NCI-H2107 treated with DMSO at 0.1 percent for 48 hours (cell line): ENCODE results near the gene H1-8.

Experiments
- DNase-seq: peaks from one replicate; lab custom pipeline; 2025; ENCODE audit not compliant: unreplicated experiment; lab: John Stamatoyannopoulos, UW

H1-8 gene

DNA sequence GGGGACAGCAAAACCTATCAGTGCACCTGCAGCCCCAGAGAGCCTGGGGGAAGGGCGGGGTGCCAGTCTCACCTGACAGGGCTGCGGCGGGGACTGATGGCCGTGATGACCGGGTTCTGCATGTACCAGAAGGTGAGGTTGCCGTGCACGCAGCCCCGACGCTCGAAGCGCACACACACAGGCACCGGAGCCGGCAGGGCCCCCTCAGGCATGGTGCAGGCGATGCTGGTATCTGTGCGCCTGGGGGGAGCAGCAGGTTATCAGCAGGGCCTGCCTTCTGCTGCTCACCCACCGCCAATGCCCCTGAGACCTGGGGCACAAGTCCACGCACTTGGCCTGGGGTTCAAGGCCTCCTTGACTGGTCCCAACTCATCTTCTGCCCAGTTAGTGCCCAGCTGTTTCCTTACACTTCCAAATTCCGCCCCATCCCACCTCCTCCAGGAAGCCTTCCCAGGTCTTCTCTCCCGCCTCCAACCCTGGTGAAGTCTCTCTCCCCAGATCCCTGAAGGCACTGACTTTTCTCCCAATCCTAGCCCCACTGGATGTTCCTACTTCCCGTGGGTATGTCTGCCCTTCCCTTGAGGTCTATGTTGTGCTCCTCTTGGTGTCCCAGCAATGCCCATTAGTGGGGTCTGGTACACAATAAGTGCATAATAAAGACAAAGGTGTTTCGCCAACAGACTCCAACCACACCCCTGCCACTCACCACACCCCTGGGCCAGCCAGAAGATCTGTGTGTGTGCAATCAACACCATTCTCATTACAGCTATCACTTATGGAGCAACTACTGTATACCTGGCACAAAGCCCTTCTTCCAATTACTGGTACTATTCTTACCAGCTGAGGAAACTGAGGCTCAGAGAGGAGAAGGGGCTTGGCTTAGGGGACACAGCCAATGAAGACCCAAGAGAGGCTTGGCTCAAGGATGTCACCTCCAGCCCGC lies 28.9 kb downstream of the H1-8 start:
- DNase-seq = no peak

GRCh38 chr3:129572603-129573002 lies 29.6 kb downstream of the H1-8 start:
- no peak for DNase-seq

DNA sequence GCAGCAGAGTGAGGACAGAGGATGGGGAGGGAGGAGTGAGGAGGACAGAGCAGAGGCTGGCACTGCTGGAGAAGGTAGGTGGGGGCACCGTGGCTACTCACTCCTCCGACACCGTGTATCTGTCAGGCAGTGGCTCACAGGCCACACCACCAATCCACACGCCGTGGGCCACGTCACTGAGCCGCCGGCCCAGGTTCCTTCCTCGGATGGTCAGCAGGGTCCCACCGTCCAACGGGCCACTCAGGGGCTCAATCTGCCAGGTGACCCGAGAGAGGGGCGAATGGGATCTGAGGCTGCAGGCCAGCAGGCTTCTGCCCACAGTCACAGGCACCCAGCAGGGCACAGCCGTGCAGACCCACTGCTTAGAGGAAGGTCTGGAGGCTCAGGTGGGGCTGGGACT lies 30.5 kb downstream of the H1-8 start:
- DNase-seq = no peak

GRCh38 chr3:129574206-129574605 lies 31.2 kb downstream of the H1-8 start:
- DNase-seq = no peak

GRCh38 chr3:129575233-129575996 lies 32.4 kb downstream of the H1-8 start:
- no peak for DNase-seq

DNA sequence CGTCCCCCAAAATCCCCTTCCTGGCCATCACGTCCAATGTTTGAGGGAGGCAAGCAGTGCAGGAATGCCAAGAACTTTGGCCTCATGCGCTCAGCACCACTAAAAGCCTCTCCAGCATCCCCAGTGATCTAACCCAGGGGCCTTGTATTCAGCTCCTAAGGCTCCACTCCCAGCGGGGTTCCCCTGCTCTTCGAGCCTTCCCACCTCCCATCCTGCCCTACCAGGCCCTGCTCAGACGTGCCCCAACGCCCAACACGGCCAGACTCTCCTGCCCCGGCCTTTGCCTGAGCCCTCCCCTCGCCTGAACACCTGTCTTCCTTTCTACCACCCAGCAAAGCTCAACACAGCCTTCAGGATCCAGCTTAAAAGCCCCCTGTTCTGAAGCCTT lies 33.0 kb downstream of the H1-8 start:
- DNase-seq = no peak

GRCh38 chr3:129576514-129577352 lies 33.8 kb downstream of the H1-8 start:
- peak; percentile 62 for DNase-seq

DNA sequence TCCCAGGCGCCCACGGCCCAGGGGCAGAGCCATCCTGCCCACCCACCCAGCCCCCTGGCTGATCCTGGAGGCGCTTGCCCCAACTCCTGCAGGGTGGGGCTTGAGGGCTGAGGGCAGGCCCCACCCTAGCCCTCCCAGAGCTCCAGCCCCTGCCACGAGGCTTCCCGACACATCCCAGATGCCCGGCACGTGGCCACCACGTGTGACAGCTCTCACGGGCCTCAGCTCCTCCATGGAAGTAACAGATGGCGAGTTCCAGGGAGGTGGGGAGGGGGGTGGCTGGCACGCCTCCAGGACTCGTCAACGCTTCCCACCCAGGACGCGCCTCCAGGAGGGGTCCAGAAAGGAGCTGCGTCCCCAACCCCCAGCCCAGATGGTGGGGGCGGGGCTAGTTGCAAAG lies 34.4 kb downstream of the H1-8 start:
- no peak for DNase-seq

DNA sequence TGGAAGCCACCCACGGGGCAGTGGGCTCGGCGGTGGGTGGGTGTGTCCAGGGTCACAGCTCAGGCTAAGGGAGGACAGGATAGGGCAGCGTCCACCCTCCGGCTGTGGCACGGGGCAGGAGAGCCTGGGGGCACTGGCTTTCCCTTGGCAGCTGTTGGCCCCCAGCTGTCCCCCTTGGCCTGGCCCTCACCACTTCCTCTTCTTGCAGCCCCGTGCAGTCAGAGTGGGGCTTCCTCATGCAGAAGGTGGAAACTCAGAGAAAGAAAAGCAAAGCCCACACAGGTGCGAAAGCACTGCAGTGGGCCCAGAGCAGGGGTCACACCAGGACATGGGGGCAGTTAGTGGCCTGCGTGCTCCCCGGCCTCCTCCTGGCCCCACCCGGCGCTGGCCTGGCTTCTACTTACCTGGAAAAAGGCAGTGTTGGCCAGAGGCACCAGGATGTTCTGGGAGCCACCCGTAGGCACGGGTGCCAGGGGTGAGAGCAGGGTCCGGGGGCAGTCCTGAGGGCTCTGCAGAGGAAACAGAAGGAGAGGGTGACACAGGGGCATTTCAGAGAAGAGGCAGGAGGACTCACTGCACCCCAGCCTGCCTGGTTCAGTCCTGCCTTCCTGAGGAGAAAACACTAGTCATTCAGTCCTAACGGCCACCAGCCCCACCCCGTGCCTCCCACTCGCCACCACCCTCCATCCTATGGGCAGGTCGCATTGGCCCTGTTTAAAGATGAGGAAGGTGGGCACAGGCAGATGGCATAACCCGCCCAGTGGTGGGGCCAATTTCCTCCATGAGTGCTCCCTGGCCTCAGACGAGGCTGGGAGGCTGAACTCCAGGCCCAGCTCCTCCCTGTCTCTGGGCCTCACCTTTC lies 35.2 kb downstream of the H1-8 start:
- no peak for DNase-seq

DNA sequence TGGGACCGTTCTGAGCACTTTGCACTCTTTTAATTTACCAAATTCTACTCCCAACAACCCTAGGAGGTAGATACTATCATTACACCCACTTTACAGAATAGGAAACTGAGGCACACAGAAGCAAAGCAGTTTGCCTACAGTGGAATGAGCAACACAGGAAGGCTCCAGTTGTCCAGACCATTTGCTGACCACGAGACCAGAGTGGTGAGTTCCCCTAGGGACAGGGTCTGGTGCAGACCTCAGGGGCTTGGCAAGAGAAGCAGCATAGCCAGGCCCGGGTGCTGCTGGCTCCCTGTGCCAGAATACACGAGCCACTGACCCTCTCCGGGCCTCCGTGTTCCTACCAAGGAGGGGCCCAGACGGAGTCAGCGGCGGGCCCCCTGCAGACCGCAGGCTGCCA lies 37.0 kb downstream of the H1-8 start:
- DNase-seq = no peak

GRCh38 chr3:129581623-129582022 lies 38.6 kb downstream of the H1-8 start:
- no peak for DNase-seq

DNA sequence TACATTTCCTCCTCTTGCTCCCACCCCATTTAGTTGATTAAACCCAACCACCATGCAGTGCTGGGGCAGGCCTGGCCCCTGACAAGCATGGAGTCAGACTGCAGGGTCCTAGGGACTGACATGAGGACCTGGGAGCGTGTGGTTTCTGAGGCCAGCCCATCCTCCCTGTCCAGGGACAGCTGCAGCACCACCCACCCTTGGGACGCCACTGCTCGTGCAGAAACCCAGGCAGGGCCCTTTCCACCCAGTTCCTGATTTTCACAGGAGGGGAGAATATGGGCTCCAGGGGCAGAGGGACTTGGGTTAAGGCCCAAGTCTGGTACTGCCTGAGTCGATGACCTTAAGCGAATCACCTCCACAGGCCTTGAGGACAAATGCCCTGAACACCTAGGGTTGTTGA lies 39.8 kb downstream of the H1-8 start:
- DNase-seq = no peak

DNA sequence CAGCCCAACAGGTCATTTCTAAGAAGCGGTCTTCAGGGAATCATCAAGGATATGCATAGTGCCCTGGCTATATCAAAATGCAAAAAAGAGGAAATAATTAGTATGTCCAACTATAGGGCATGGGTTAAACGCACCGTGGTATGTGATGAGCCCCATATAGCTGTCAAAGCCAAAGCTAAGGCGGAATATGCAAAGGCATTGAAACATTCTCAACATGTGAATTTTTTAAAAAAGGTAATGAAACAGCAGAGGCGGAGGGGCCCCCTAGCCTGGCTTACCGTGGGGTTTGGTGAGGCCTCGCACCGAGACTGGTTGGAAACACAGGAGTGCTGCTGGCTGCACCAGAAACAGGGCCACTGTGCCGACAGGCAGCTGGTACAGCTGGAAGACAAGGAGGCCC lies 40.3 kb downstream of the H1-8 start:
- no peak for DNase-seq

GRCh38 chr3:129584631-129585030 lies 41.7 kb downstream of the H1-8 start:
- DNase-seq = no peak

DNA sequence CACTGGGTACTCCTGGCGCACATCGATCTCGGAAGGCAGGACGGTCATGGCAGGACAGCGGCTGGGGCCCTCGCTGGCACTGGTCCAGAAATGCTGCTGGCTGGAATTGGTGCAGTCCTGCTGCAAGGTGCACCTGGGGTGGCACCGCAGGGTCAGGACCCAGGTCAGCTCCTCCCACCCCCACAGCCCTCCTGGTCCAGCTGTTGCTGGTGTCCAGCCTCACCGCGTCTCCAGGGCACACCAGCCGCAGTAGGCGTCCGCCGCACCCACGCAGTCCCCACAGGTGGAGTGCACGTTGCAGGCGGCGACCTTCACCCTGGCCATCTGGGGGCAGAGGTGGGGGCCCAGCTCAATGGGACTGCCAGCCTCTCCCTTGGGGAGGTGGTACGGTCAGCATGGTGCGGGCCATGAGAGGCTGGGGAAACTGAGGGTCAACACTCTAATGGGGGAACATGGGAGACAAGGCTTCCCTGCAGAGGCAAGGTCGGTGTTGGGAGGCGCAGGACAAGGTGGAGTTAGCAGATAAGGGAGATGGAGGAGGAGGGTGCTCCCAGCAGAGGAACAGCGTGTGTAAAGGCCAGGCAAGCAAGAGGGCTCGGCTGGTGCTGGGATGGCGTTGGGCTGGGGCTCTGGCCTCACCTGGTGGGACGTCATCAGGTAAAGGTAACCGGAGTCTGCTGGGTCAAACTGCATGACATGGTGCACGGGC lies 43.1 kb downstream of the H1-8 start:
- DNase-seq = no peak

- no peak for DNase-seq
Observed at GRCh38 chr3:129586746-129587430, 43.9 kb downstream of the H1-8 start.

DNA sequence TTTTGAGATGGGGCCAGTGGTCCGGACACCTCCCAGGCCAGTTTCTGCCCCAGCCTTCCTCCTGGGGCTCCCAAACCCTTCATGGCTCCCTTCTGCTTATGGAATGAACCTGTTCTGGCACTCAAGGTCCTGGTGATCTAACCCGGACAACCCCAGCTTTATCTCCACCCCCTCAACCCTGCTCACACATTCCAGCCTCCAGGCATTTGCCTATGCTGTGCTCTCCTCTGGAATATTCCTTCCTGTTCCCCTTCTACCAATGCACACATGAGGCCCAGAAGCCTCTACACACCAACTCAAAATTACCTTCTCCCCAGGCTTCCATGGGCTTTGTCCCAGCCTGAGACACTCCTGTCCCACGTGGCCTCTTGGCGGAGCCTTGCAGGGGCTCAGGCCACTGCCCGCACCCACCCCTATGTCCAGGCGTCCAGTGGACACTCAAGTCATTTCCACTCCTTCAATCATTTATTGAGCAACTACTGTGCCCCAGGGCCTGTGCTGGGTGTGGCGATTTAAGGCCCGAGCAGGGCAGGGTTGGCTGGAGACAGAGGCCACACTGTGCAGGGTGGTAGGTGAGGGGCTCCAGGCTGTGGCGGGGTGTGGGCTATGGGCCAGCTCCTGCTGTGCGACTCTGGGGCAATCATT lies 44.7 kb downstream of the H1-8 start:
- DNase-seq = no peak

- DNase-seq = no peak
Observed at GRCh38 chr3:129590215-129590614, 47.2 kb downstream of the H1-8 start.

DNA sequence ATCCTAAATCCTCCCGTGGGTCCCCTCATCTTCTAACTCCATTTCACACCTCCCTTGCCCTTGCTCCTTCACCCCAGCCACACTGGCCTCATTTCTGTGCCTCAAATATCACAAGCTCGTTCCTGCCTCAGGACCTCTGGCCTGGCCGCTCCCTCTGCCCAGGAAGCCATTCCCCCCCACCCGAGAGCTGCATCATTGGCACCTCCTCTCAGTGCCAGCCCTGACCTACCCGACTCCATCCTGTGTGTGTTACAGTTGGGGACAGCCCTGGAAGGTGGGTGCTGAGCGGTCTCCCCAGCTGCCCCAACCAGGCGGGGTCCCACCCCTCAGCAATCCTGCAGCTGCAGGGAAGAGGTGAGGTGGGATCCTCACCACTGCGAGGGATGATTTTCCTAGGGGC lies 49.0 kb downstream of the H1-8 start:
- no peak for DNase-seq
